ENCODE data around the gene SCG3. TPM values are rescaled to one million over a fixed set of nuclear protein-coding genes. Genes with fewer than 3 reads are reported as not detected.

Gene SCG3
- total and polyA plus RNA-seq, 5 experiments from 2014 or later: not detected

DNA sequence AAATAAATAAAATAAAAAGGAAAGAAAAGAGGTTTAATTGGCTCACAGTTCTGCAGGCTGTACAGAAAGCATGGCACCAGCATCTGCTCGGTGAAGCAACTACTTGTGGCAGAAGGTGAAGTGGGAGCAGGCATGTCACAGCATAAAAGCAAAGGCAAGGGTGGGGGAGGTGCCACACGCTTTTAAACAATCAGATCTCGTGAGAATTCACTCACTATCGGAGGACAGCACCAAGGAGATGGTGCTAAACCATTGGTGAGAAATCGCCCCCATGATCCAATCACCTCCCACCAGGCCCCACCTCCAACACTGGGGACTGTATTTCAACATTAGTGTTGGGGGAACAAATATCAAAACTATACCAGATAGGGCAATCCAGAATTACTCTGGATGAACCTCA is 15.3 kb downstream of the SCG3 start:
- no peak overlapping the region for H3K4me3 Mint-ChIP-seq
- POLR2A ChIA-PET: no interaction called here

DNA sequence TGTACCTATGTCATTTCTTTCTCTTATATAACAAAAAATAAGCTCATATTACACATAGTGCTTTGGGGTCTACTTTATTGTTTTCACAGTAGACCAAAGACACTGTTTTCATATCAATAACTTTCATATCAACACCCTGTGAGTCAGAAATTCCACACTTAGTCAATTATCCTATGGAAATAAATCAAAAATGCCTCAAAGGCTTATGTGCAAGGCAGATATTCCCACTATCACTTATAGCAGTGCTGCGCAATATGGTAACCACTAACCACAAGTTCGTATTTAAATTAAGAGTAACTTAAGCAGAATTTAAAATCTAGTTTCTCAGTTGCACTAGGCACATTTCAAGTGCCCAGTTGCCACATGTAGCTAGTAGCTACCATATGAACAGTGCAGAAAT is 15.9 kb downstream of the SCG3 start:
- POLR2A ChIA-PET: interaction anchor here (0.6 kb wide), 1 partner anchor 41 kb away, joined by 3 read pairs; no protein-coding TSS in a partner anchor
- Mint-ChIP-seq H3K9me3 (no peaks in the 10 kb centered on the region), H3K4me1 (peaks cover 0 to 6% (median 1%) of the 10 kb centered on the region in 4 donors), H3K4me3 (no peak overlapping the region), H3K36me3 (no peaks in the 10 kb centered on the region), H3K27me3 (peaks cover 0 to 8% (median 3%) of the 10 kb centered on the region in 5 donors), H3K27ac (no peak overlapping the region)
- DNase-seq: no peak
- no peak for ATAC-seq

More for the DNA sequence above, 15.3 kb downstream of the SCG3 start:
- Mint-ChIP-seq H3K9me3 (no peaks in the 10 kb centered on the region), H3K36me3 (no peaks in the 10 kb centered on the region), H3K27me3 (peaks cover under 1 to 8% (median 4%) of the 10 kb centered on the region in 5 donors), H3K4me1 (peaks cover 0 to 10% (median 3%) of the 10 kb centered on the region in 4 donors), H3K27ac (no peak overlapping the region)
- DNase-seq (no peak), ATAC-seq (no peak)

DNA sequence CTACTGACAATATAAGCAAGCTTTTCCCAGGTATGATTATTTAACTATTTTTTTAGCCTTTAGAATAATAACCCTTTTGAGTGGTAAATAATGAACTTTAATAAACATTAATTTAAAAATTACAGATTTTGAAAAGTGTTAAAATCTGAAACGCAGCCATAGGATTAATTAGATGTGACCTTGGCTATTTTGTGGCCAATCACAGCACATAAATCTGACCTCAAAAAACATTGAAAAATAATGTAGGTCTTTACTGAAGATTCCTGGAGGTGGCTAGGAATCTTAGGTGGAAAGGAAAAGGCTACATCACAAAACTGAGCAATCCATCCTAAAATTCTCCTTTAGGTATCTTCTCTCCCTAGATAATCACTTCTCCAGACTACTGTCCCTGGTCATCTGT is 18.1 kb downstream of the SCG3 start:
- POLR2A ChIA-PET: no interaction called here
- Mint-ChIP-seq H3K4me1 (no peaks in the 10 kb centered on the region), H3K36me3 (no peaks in the 10 kb centered on the region), H3K4me3 (no peak overlapping the region), H3K27ac (no peak overlapping the region), H3K27me3 (peaks cover 0 to 8% (median 2%) of the 10 kb centered on the region in 5 donors), H3K9me3 (no peaks in the 10 kb centered on the region)
- ATAC-seq: no peak
- DNase-seq: no peak

DNA sequence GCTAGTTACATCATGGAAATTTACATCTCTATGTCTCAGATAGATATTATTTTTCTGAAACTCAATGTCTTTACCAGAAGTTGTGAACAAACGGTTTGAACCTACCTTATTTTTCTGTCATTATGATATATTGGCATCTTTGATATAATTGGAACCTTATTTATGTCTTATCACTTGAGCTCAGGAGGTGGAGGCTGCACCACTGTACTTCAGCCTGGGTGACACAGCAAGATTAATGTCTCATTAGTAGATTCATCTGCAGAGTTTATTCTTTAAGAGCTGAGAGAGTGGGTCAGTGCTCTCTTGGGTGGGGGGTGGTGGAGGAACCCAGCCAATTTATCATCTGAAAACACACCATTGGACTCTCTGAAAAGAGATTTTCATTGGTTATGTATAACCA is 21.4 kb downstream of the SCG3 start:
- peaks cover 0 to 9% (median 2%) of the 10 kb centered on the region in 5 donors for H3K27me3 Mint-ChIP-seq
- POLR2A ChIA-PET: no interaction called here
- H3K4me1 Mint-ChIP-seq: no peaks in the 10 kb centered on the region
- ATAC-seq (no peak), DNase-seq (no peak)
- no peak overlapping the region for H3K4me3 Mint-ChIP-seq
- H3K27ac Mint-ChIP-seq: no peak overlapping the region
- peaks cover 0 to 3% (median 0%) of the 10 kb centered on the region in 3 donors for H3K36me3 Mint-ChIP-seq
- no peaks in the 10 kb centered on the region for H3K9me3 Mint-ChIP-seq

DNA sequence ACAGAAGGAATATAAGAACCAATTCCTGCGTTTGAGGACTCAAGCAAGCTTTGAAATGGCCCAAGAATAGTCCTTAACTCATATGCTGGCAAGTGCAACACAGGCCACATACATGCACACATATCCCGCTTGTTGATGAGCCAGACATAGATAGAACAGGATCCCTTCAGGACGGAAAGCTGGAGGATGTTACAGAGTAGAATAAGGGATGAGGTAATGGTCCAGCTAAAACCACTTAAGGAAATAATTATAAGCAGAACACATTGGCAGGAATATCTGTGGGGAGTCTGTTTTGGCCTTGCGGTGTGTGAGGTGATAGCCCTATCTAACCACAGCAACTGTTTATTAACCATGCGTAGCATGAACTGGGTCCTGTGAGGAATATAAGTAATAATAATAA is 25.0 kb downstream of the SCG3 start:
- no peak for ATAC-seq
- POLR2A ChIA-PET: no interaction called here

DNA sequence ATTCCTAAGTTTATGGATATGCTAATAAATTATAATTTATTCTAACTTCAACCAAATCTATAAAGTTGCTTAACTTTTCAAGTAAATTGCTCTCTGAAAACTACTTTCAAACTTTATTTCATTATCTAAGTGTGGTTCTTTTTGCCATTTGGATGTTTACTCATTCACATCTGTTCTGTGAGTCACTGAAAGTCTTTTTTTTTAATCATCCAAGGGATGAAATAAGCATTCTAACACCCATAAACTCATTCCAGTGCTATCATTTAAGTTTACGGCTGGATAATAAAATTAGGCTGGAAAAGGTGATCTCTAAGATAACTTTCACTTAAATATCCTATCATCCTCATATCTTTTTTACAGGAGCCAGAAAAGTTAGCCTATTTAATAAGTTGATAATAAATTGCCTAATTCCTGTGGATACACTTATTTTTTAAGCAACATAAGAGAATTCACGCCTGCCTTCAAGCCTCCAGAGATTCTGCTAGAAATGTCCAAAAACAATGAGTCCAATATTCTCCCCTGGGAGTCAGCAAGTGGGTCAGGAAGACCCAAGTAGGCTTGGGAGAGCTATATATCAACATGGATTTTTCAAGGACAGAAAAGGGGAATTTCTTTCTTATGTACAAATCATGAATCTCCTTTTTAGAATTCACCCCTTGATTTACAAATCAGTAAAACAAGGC is 25.8 kb downstream of the SCG3 start:
- H3K4me3 Mint-ChIP-seq: no peak overlapping the region
- peaks cover 0 to 3% (median 0%) of the 10 kb centered on the region in 3 donors for H3K36me3 Mint-ChIP-seq
- DNase-seq (no peak), ATAC-seq (no peak)
- H3K27me3 Mint-ChIP-seq: peaks cover 0 to 4% (median 2%) of the 10 kb centered on the region in 5 donors
- H3K27ac Mint-ChIP-seq: no peak overlapping the region
- H3K9me3 Mint-ChIP-seq: no peaks in the 10 kb centered on the region
- POLR2A ChIA-PET: no interaction called here
- H3K4me1 Mint-ChIP-seq: no peaks in the 10 kb centered on the region

More for the DNA sequence above, 25.0 kb downstream of the SCG3 start:
- Mint-ChIP-seq H3K27ac (no peak overlapping the region), H3K4me1 (no peaks in the 10 kb centered on the region), H3K9me3 (no peaks in the 10 kb centered on the region), H3K36me3 (peaks cover 0 to 3% (median 0%) of the 10 kb centered on the region in 3 donors), H3K27me3 (peaks cover 0 to 4% (median 2%) of the 10 kb centered on the region in 5 donors), H3K4me3 (no peak overlapping the region)
- DNase-seq: no peak

DNA sequence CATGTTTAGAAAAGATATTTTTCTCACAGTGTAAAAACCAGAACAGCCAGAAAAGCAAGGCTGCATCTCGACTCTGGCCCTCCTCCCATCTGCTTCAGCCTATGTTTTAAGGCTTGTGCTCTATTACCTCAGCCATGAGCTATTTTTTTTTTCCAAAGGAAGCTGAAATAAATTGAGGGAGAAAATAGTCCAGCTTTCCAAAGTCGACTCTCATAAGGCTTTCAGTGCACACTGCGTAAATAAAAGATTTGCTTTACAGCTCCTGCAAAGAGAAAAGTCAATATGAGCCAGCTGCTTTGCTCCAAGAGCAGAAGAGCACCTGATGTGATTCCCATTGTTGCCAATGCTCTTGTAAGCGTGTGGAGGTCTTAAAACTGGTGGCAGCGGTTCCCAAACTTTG is 26.7 kb downstream of the SCG3 start:
- POLR2A ChIA-PET: no interaction called here
- peaks cover 0 to 4% (median 2%) of the 10 kb centered on the region in 5 donors for H3K27me3 Mint-ChIP-seq
- ATAC-seq (no peak), DNase-seq (no peak)
- peaks cover 0 to 3% (median 0%) of the 10 kb centered on the region in 3 donors for H3K36me3 Mint-ChIP-seq
- H3K9me3 Mint-ChIP-seq: no peaks in the 10 kb centered on the region
- no peak overlapping the region for H3K27ac Mint-ChIP-seq
- H3K4me3 Mint-ChIP-seq: no peak overlapping the region
- no peaks in the 10 kb centered on the region for H3K4me1 Mint-ChIP-seq

DNA sequence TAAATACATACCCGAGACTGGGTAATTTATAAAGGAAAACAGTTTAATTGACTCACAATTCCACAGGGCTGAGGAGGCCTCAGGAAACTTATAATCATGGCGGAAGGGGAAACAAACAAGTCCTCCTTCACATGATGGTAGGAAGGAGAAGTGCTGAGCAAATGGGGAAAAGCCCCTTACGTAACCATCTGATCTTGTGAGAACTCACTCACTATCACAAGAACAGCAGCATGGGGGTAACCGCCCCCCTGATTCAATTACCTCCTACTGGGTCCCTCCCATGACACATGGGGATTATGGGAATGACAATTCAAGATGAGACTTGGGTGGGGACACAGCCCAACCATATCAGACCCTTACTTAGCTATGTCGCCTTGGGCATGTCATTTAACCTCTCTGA is 27.7 kb downstream of the SCG3 start:
- Mint-ChIP-seq H3K27ac (no peak overlapping the region), H3K4me3 (no peak overlapping the region), H3K27me3 (peaks cover 0 to 4% (median 2%) of the 10 kb centered on the region in 5 donors), H3K4me1 (no peaks in the 10 kb centered on the region), H3K9me3 (no peaks in the 10 kb centered on the region), H3K36me3 (peaks cover 0 to 3% (median 0%) of the 10 kb centered on the region in 3 donors)
- POLR2A ChIA-PET: no interaction called here
- ATAC-seq: no peak
- no peak for DNase-seq

DNA sequence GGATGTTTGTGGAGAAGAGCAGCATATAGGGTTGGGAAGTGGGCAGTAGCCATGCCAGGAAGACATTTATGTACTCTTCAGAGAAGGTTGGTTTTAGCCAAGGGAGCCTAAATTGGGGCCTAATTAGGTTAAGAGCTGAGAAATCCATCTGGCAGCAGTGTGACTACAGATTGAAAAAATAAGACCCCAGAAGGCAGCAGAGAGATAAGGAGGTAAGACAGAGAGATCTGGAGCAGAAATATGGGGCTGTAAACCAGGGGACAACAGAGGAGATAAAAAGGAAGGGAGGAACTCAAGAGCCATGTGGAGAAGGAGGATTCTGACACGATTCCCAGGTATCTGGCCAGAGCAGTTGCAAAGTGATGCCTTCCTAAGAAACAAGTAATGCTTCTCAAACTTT is 32.9 kb downstream of the SCG3 start:
- DNase-seq (no peak), ATAC-seq (no peak)
- POLR2A ChIA-PET: no interaction called here
- Mint-ChIP-seq H3K36me3 (no peaks in the 10 kb centered on the region), H3K27ac (peak overlapping the region in 1 of 10 donors; percentile 24), H3K27me3 (no peaks in the 10 kb centered on the region), H3K9me3 (no peaks in the 10 kb centered on the region), H3K4me1 (peaks cover 0 to 7% (median 2%) of the 10 kb centered on the region in 4 donors), H3K4me3 (no peak overlapping the region)

DNA sequence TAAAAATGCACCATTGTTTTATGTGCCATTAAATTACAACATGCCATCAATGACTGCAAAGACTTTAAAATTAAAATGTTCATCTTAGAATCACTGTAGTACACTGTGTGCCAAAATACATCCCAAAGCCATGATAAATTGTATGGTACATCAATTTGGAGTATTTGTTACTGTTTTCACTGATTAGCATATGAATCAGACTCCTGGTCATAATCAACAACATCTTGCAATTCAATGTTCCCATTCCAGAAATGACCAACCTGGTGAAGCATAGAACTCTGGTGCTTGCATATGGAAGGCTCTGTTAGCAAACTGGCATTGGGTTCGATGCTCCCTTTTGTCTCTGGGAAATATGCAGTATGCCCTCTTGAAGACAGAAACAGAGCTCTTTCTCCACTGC is 33.6 kb downstream of the SCG3 start:
- Mint-ChIP-seq H3K36me3 (no peaks in the 10 kb centered on the region), H3K4me1 (peaks cover 0 to 7% (median 2%) of the 10 kb centered on the region in 4 donors), H3K4me3 (no peak overlapping the region), H3K27ac (no peak overlapping the region), H3K9me3 (no peaks in the 10 kb centered on the region), H3K27me3 (no peaks in the 10 kb centered on the region)
- DNase-seq (no peak), ATAC-seq (no peak)
- POLR2A ChIA-PET: no interaction called here

DNA sequence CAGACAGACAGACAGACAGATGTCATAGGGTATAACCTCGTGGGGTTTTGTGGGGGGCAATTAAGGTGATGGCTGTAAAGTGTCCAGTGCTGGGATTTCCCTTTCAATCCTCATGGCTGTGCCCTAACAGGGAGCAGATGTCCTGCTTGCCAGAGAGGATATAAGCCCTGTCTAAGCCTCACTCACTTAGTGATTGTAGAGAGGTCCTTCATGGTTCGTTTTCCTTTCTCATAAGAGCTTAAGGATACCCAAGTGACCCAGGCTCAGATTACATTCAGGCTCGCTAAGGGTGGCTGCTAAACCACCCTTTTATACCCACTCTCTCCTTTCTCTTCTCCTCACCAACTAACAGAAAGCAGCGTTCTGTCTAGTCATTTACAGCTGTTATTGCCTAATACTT is 36.9 kb downstream of the SCG3 start:
- no peaks in the 10 kb centered on the region for H3K9me3 Mint-ChIP-seq
- no peaks in the 10 kb centered on the region for H3K27me3 Mint-ChIP-seq
- DNase-seq (no peak), ATAC-seq (no peak)
- H3K27ac Mint-ChIP-seq: peak overlapping the region in 6 of 10 donors; percentile 4 to 57 (median 29)
- peaks cover 8 to 12% (median 8%) of the 10 kb centered on the region in 4 donors for H3K4me1 Mint-ChIP-seq
- POLR2A ChIA-PET: no interaction called here
- H3K4me3 Mint-ChIP-seq: no peak overlapping the region
- H3K36me3 Mint-ChIP-seq: peaks cover 0 to 25% (median 20%) of the 10 kb centered on the region in 3 donors

DNA sequence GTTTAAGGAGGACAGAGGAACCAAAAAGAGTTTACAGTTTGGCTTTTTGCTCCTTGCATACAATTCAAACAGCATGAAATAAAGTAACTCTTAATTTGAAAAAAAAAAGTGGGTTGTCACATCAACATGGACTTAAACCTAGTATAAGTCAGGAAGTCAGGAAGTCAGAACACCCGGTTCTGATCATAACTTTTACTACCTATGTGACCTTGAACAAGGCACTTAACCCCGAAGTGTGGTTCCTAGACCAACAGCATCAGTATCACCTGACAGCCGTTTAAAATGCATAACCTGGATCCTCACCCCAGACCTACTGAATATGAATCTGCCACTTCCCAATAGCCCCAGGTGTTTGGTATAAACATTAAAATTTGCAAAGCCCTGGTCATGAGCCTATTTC is 37.4 kb downstream of the SCG3 start:
- ATAC-seq: no peak
- H3K27me3 Mint-ChIP-seq: no peaks in the 10 kb centered on the region
- peak overlapping the region in 4 of 10 donors; percentile 19 to 34 (median 27) for H3K27ac Mint-ChIP-seq
- peaks cover 0 to 28% (median 23%) of the 10 kb centered on the region in 3 donors for H3K36me3 Mint-ChIP-seq
- POLR2A ChIA-PET: no interaction called here
- H3K4me1 Mint-ChIP-seq: peaks cover 8 to 16% (median 8%) of the 10 kb centered on the region in 4 donors
- DNase-seq: no peak
- no peaks in the 10 kb centered on the region for H3K9me3 Mint-ChIP-seq
- no peak overlapping the region for H3K4me3 Mint-ChIP-seq

DNA sequence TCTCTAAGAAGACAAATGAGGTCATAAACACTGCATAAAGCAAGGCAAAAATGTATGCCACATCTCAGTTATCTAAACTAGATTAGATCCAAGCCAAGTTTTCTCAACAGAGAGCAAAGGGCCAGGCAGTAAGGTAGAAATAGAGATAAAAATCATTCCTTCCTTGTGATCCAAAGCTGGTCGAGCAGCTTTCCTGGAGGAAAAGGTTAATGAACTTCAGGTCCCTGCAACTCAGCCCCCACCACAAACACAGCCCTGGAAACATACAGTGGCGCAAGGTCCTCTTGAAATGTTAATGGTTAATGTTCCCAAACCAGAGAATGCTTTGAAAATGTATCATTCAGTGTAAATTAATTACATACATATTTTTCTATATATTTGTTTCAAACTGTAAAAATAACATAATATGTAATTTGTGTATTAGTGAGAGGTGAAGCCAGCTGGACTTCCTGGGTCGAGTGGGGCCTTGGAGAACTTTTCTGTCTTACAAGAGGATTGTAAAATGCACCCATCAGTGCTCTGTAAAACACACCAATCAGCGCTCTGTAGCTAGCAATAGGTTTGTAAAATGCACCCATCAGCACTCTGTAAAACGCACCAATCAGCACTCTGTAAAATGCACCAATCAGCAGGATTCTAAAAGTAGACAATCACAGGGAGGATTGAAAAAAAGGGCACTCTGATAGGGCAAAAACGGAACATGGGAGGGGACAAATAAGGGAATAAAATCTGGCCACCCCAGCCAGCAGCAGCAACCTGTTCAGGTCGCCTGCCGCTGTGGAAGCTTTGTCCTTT is 39.1 kb downstream of the SCG3 start:
- Mint-ChIP-seq H3K36me3 (peaks cover 0 to 41% (median 23%) of the 10 kb centered on the region in 3 donors), H3K4me3 (no peak overlapping the region), H3K27ac (peak overlapping the region in 2 of 10 donors; percentile 12 to 70), H3K4me1 (peaks cover 11 to 31% (median 22%) of the 10 kb centered on the region in 4 donors), H3K9me3 (no peaks in the 10 kb centered on the region), H3K27me3 (no peaks in the 10 kb centered on the region)
- no peak for ATAC-seq
- no peak for DNase-seq
- POLR2A ChIA-PET: no interaction called here
